NT2/D1 (cell line): ENCODE results near the gene PLD1.

Experiments
- YY1 ChIP-seq: IDR thresholded peaks from 2 replicates; pipeline ENCODE4 v1.6.1; 2011; ENCODE audit not compliant: insufficient read length, insufficient read depth
- ZNF274 ChIP-seq: IDR thresholded peaks from 2 replicates; pipeline ENCODE4 v1.6.1; 2011; ENCODE audit warnings: mild to moderate bottlenecking, low read depth, low read length

GRCh38 chr3:171799501-171799900, 10.8 kb downstream of the PLD1 start:
- no peak for TF ChIP-seq ZNF274
- TF ChIP-seq YY1 = no peak
